ENCODE measurements around the gene IFITM5.

The IFITM5 gene

DNA sequence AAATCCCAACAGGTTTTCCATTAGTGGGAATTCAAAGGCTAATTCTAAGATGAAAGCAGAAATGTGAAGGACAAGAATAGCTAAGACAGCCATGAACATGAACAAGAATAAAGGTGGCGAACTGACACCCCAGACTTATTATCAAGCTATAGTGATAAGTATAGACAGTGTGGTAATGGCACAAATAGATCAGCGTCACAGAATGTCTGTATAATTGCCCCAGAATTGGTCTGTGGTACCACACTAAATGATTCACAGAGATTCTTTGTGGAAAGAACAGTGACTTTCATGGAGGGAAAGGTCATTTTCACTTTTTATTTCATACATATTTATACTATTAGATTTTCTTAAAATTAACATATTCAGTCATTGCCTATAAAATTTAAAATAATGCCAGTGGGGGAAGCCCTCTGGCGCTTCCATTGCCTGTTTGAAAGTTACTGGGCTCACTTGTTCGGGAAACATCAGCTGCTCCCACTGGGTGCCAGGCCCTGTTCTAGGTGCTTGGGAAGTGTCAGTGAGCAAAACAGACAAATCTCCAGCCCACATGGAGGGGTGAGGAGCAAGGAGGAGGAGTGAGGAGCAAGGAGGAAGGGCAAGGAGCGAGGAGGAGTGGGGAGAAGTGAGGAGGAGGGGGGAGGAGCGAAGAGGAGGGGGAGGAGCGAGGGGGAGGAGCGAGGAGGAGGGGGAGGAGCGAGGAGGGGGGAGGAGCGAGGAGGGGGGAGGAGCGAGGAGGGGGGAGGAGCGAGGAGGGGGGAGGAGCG is 32.5 kb downstream of the IFITM5 start:
- DNase-seq (ENCODE audit: low spot score) = no peak

DNA sequence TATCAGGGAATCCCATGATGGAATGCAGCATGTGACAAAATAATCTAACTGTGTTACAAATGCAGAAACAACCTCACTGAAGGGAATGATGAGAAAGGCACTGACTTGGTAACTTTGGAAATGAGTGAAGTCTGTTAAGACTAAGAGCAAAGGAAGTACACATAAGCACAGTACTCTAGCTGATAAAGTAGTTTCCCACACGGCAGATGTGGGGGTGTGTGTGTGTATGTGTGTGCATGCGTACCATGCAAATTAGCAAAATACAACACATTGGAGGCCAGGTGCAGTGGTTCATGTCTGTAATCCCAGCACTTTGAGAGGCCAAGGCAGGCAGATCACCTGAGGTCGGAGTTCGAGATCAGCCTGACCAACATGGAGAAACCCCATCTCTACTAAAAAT is 37.7 kb downstream of the IFITM5 start:
- DNase-seq (ENCODE audit: low spot score) = no peak

DNA sequence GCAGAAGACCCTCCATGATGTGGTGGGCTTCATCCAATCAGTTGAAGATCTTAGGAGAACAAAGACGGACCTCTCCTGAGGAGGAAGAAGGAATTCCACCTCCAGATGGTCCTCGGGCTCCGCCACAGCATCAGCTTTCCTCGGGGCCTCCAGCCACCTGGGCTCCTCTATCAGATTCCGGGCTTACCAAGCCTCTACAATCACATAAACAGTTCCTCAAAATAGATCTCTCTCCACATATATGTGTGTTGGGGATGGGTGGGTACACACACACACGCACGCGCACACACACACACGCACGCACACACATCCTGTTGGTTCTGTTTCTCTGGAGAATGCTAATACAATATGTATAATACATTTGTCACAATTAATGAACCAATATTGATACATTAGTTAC is 39.9 kb downstream of the IFITM5 start:
- DNase-seq (ENCODE audit: low spot score) = no peak

DNA sequence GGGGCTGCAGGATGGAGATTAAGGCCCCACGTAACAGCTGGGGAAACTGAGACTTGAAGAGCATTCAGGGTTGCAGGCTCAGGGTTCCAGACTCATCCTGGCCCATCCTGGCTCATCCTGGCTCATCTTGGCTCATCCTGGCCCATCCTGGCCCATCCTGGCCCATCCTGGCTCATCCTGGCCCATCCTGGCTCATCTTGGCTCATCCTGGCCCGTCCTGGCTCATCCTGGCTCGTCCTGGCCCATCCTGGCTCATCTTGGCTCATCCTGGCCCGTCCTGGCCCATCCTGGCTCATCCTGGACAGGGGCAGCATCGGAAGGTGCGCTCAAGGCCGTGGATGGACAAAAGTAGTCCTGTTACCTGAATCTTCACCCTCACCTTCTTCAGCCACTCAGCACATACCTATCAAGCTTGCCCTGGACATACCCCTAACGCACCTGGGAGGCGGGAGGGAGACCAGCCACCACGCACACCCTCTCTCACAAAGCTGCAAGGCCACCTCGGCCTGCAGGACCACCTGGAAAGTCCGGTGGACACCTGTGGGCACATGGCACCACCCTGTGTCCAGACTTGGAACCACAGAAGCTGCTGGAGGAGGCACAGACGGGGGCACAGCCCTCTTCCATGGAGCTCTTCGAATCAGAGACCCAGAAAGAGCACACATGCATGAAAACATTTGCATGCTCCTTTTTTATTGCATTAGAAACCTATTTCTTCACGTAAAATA is 41.4 kb downstream of the IFITM5 start:
- no peak for DNase-seq (ENCODE audit: low spot score)

DNA sequence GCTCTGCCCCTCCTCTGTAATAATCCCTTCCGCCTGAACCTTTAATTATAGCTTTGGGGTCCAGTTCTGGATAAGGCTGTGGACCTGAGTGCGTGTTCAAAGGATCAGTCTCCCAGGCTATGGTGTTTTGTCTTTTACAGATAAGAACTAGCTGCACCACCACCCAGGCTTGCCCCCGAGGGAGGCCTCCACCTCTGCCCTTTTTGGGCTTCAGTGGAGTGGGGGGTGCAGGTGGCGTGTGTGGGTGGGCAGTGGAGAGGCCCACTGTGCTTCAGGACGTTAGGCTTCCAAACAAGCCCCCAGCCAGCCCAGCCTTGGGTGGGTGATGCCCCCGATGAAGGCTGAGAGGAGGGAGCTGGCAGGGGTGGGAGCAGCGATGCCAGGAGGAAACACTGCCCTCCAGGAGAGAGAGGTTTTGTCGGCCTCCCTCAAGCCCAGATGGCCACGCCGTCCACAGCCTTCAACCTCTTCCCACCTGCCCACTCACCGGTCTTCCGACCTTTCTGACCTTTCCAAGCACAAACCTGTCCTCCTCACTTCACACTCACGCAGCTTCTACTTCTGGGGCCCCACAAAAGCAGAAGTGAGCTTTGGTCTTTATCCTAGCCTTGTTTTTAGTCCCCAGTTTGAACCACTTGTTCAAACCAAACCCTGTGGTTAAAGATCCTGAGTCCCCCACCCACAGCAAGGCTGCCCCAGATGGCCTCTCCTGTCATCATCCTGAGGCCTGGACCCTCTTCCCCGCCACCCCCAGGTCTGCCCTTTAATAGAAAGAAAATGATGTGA is 42.2 kb downstream of the IFITM5 start:
- no peak for DNase-seq (ENCODE audit: low spot score)

DNA sequence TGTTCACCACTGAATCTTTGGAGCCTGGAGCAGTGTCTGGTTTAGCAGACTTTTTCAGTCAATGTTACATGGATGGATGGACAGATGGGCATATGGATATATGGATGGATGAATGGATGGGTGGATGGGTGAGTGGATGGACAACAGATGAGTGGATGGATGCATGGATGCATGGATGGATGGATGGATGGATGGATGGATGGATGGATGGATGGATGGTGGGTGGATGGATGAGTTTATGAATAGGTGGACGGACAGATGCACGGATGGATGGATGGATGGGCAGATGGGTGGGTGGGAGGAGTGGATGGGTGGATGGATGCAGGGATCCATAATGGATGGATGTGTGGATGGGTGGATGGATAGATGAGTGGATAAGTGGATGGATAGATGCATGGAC is 43.5 kb downstream of the IFITM5 start:
- no peak for DNase-seq (ENCODE audit: low spot score)

DNA sequence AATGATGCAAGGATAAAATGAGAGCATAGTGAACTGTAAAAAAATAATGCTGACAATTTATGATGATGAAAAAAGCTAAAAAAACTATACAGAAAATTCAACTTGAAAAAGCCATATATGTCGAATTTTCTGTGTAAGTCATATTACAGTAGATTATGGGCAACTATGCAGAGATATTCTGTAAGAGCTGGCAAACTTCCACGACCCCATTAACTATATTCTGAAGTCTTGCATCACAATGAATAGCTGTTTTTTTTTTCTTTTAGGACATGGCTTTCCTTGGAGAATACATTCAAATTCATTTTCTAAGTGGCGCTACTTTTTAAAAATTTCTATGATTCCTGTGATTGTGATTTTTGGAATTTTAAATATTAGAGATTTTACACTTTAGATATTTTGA is 44.1 kb downstream of the IFITM5 start:
- DNase-seq (ENCODE audit: low spot score) = no peak

DNA sequence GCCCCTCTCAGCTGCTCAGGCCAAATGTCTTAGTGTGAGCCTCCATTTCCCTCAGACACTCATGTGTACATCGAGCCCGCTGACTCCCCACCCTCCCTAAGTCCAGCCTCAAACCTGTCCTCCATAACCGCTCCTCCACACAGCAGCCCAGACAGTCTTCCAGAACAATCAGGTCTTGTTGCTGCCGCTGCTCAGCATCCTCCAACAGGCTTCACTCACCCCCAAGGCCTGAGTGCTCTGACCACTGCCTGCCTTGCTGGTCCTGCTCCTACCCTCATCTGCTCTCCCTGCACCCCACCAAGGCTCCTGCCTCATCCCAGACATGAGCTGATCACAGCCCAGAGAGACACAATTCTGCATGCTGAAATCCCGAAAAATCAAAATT is 45.4 kb downstream of the IFITM5 start:
- no peak for DNase-seq (ENCODE audit: low spot score)

DNA sequence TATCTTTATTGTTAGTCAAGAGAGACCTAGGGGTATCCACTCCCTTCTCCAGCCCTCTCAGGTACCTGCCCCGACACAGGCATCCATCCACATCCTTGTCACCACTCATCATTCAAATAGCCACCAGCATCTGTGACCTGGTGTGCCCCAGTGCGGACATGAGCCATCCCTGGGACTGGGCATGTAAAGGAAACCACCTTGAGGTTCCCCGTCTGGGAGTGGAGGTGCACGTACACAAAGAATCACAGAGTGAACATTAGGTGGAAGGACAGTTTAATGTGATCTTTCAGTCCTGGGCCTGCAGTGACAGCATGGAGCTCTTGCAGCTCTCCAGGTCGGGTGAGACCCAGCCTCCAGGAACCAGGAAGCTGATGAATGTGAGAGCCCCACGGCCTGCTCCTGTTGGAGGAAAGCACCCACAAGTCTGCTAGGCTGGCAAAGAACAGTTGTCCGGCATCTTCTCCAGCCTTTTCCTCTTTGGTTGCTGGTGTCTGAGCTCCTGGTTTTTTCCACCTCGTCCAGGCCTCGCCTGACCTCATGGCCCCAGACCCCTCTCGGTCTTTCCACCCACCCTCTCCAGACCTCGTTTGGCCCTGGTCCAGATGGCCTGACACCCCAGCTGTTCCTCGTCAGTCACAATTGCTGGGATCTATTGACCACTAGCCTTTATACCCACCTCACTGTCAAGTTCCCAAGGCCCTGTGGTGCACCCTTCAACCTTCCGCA is 46.0 kb downstream of the IFITM5 start:
- DNase-seq (ENCODE audit: low spot score) = no peak

DNA sequence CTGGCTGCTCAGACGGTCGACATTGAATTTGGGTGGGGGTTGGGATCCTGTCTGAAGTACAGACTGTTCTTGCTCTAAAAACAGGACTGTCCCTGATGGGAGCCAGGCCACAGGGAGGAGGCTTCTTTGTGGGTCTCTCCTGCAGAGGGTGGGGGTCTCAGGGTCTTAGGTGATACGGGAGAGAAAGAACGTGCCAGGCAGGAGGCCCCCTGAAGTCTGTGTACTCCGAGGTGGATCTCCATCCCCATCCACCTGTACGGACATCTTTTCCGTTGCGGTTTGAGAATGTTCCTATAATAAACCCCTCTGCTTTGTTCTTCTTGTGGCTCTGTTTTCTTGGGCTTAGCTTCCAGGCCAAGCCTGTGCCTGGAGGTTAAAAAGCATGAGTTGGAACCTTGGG is 46.7 kb downstream of the IFITM5 start:
- no peak for DNase-seq (ENCODE audit: low spot score)

DNA sequence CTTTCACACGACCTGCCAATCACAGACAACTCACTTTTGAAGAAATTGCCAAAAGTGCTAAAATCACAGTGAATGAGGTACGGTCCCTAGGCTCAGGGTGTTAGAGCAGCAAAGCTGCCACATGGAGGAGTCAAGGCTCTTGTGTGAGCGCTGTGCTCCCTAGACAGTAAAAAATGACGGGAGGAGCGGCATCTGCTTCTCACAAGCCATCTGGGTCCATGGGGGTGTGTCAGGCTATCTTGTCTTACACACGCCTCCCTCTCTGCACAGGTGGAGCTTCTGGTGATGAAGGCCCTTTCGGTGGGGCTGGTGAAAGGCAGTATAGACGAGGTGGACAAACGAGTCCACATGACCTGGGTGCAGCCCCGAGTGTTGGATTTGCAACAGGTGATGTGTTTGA is 47.8 kb downstream of the IFITM5 start:
- DNase-seq (ENCODE audit: low spot score) = no peak

DNA sequence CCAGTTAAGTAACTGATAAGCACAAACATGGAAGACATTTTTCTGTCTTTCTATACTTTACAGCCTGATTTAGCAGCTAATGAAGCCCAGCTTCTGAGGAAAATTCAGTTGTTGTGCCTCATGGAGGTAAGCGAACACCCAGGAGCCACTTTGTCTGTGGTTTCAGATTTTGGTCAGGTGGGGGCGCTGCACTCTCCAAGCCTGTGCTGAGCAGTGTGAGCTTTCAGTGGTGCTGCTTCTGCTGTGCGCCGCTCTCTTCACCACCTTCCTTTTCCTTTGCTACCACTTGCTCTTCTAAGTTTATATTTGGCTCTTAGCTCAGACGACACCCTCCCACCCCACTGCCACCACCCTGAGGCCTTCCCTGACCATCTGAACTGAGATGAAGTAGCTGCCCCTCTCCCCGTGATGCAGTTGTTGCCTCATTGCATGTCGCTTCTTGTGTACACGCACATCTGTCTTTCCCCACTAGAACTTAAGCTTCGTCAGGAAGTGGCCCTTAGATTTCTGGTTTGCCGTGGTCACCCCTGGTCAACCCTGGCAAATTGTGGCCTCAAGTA is 48.5 kb downstream of the IFITM5 start:
- peak; percentile 34 for DNase-seq (ENCODE audit: low spot score)

DNA sequence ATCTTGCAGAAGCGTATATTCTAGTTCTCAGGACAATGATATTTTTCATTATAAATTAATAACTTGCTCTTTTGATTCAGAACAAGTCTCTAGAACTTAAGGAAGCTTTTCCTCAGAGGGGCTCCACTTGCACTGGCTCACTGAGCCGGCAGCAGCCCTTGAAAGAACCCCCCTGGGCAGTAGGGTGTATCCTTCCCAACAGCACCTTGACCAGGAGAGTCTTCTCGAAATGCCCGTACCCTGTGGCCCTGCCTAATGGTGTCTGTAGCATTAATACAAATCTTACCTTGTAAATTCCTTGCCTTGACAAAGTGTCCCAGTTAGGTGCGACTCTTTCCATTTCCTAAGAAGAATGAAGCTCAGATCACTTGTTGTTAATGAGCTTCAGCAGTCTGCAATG is 49.1 kb downstream of the IFITM5 start:
- no peak for DNase-seq (ENCODE audit: low spot score)

DNA sequence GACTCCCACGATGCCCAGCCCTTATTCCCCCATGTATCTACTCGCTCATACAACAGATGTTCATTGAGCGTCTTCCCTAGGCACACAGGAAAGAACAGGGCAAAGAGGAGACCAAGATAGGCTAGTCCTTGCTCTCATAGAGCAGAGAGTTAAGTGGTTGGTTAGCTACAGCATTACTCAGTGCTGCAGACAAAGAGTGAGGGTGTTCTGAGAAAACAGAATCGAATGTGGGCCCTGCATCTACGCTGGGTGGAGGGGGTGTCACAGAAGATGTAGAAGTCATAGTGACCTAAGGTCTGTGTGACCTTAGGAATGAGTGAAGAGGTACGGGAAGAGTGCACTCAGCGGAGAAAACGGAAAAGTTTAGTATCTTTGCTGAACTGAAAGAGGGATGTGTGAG is 50.3 kb downstream of the IFITM5 start:
- DNase-seq (ENCODE audit: low spot score) = no peak
